GM20000 (cell line): ENCODE measurements around the gene BRME1.
"Not testable (repeated sequence)": the region's sequence is repeated elsewhere in the genome, so short reads cannot be mapped to it uniquely, and the experiment has no call there.

Experiments used
- DNase-seq: peaks from one replicate; pipeline ENCODE4 v3.0.0; 2012; ENCODE audit warnings: low spot score
- CTCF ChIP-seq: IDR thresholded peaks from 2 replicates; pipeline ENCODE4 v1.5.1; 2012; ENCODE audit warnings: mild to moderate bottlenecking, control low read depth; ENCODE audit errors: extremely low read depth, missing control alignments

BRME1 gene

DNA sequence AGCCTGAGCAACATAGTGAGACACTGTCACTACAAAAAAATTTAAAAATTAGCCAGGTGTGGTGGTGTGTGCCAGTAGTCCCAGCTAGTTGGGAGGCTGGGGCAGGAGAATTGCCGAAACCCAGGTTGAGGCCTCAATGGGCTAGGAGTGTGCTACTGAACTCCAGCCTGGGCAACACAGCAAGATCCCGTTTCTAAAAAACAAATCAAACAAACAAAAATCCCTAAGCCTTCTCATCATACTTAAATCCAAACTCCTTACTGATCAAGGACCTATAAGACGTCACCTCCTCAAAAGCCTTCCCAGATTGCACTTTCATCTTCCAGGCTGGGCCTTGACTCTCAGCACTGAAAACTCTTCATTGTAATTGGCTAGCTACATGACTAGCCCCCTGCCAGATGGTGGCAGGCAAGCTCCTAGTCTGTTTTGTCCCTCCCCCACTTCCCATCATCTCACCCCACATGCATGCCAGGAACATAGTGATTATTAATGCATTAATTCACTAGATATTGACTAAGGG is 46.5 kb downstream of the BRME1 start:
- no peak for DNase-seq
- no peak for TF ChIP-seq CTCF

DNA sequence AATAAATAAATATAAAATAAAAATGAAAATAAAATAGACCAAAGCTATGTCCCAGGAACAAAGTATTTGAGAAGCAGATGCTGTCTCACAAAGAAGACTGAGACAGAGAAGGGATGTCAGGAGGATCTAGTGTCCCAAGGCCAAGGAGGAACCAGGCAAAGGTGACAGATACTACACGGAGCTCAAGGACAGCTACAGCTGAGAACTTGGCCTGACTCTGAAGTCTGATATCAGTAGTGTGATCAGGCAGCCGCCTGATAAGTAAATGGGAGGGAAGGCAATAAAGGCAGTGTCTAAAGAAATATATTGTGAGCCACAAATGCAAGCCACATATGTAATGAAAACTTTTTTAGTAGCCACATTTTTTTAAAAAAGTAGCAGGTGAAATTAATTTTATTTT is 49.4 kb downstream of the BRME1 start:
- no peak for TF ChIP-seq CTCF
- DNase-seq: no peak

DNA sequence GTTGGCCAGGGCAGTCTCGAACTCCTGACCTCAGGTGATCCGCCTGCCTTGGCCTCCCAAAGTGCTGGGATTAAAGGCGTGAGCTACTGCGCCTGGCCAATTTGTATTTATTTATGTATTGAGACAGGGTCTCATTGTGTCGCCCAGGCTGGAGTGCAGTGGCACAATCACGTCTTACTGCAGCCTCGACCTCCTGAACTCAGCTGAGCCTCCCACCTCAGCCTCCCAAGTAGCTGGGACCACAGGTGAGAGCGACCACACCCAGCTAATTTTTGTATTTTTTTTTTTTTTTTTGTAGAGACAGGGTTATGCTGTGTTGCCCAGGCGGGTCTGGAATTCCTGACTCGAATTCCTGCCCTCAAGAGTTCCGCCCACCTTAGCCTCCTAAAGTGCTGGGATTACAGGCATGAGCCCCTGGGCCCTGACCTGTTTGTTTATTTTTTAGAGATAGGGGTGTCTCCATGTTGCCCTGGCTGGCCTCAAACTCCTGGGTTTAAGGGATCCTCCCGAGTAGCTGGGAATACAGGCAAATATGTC is 53.7 kb downstream of the BRME1 start:
- DNase-seq: not testable (repeated sequence)

DNA sequence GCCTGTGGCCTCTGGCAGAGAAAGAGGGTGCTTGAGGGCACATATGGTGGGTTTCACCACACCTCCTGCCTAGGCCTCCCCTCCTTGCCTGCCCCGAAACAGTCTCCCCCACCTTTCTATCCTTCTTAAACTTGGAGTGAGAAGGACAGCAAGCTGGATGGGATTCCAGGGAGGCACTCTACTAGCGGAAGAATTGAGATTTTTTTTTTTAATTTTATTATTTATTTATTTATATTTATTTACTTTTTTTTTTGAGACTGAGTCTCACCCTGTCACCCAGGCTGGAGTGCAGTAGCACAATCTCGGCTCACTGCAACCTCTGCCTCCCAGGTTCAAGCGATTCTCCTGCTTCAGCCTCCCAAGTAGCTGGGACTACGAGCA is 54.2 kb downstream of the BRME1 start:
- DNase-seq: not testable (repeated sequence)

GRCh38 chr19:13850910-13851733 is 54.8 kb downstream of the BRME1 start:
- DNase-seq: no peak

GRCh38 chr19:13849991-13850909 is 55.7 kb downstream of the BRME1 start:
- peak; percentile 73 for DNase-seq
- no peak for TF ChIP-seq CTCF

More at GRCh38 chr19:13850910-13851733, 54.8 kb downstream of the BRME1 start:
- TF ChIP-seq CTCF: no peak

DNA sequence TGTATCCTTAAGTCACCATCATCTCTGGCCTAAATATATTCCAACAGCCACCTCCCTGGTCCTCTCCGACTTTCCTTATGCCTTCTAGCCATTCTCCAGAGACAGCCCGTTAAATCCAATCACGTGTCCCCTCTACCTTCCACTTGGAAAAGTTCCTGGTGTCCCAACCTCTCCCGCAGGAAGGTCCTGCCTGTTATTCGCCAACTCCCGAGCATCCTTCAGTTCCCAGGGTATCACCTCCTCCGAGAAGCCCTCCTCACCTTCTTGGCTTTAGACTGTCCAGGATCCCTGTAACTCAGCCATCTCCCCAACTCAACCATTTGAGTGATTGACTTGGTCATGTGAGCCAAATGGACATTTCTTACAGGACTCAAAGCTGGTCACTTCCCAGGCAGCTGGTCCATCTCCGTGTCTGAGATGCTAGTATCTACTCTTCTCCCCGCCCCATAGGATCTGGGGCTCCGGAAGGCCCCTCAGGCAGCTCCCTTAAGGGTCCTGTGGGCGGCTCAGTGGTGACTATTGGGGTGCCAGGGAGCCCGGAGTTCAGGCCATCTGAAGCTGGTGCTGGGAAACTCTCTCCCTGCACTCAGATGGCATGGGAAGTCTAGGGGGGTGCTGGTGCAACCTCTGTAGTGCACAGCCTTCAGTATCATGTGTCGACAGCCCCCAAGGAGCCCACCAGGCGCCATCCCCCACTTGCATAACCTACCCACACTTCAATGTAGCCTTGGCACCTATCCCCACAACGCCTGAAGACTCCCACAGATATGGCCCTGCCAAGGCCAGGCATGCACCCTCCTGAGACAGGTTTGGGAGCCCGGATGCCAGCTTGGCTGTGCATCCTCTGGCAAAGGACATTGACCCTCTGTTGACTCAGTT is 56.9 kb downstream of the BRME1 start:
- no peak for TF ChIP-seq CTCF
- DNase-seq: no peak

DNA sequence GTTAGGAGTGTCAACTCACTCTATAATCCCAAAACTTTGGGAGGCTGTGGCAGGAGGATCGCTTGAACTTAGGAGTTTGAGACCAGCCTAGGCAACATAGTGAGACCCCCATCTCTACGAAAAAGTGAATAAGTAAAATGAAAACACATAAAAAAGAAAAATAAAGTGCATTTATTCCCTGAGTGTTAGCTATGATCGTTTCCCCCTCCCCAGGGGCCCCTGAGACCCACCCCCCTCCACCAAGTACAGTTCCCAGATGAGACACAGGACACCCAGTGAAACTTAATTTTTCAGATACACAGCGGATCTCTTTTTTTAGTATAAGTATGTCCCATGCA is 57.6 kb downstream of the BRME1 start:
- no peak for TF ChIP-seq CTCF
- DNase-seq: no peak
